ENCODE measurements around the gene RMND5B.

DNA sequence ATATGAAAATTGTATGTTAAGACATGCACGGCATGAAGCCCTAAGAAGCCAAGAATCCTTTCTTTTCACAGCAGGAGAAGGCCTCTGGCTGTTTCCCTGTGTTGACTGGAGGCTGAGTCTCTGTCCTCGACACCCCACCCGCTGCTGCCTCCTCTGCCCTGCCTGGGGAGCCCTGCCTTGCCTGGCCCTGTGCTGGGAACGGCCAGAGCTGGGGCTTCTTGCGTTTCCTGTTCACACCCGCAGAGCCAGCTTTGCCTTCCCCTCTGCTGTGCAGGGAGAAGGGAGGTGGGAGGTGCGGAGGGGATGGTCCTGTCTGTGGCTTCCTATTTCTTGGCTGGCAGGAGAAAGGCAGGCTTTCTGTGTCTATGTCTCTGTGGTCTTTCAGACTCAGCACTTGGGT lies 63.2 kb downstream of the RMND5B start:
- TF ChIP-seq, protein P1, sequence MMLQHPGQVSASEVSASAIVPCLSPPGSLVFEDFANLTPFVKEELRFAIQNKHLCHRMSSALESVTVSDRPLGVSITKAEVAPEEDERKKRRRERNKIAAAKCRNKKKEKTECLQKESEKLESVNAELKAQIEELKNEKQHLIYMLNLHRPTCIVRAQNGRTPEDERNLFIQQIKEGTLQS (IDR thresholded peaks at IDR 0.05; ENCODE audit: borderline replicate concordance, extremely low read depth, low read depth, low read length), result no peak
- TF ChIP-seq, protein P2, sequence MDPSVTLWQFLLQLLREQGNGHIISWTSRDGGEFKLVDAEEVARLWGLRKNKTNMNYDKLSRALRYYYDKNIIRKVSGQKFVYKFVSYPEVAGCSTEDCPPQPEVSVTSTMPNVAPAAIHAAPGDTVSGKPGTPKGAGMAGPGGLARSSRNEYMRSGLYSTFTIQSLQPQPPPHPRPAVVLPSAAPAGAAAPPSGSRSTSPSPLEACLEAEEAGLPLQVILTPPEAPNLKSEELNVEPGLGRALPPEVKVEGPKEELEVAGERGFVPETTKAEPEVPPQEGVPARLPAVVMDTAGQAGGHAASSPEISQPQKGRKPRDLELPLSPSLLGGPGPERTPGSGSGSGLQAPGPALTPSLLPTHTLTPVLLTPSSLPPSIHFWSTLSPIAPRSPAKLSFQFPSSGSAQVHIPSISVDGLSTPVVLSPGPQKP (IDR thresholded peaks at IDR 0.05; ENCODE audit: low read depth, low read length), result no peak
- TF ChIP-seq, protein P3, sequence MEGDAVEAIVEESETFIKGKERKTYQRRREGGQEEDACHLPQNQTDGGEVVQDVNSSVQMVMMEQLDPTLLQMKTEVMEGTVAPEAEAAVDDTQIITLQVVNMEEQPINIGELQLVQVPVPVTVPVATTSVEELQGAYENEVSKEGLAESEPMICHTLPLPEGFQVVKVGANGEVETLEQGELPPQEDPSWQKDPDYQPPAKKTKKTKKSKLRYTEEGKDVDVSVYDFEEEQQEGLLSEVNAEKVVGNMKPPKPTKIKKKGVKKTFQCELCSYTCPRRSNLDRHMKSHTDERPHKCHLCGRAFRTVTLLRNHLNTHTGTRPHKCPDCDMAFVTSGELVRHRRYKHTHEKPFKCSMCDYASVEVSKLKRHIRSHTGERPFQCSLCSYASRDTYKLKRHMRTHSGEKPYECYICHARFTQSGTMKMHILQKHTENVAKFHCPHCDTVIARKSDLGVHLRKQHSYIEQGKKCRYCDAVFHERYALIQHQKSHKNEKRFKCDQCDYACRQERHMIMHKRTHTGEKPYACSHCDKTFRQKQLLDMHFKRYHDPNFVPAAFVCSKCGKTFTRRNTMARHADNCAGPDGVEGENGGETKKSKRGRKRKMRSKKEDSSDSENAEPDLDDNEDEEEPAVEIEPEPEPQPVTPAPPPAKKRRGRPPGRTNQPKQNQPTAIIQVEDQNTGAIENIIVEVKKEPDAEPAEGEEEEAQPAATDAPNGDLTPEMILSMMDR (IDR thresholded peaks at IDR 0.05 in 2 of 3, conservative IDR thresholded peaks at IDR 0.05 in 1 of 3; ENCODE audit: control insufficient read depth in 2 of 3, extremely low read depth in 1 of 3, insufficient read depth in 1 of 3, low read depth in 3 of 3, low read length in 3 of 3), result no peak
- no peak for TF ChIP-seq RBBP5 (conservative IDR thresholded peaks at IDR 0.05)

Data from GM12878 (cell line).